GM19351 (cell line): ENCODE results near the gene PRELID2.
"Not testable (repeated sequence)": the region's sequence is repeated elsewhere in the genome, so short reads cannot be mapped to it uniquely, and the experiment has no call there.

ENCODE experiments used
- ATAC-seq: cut with Tn5 transposase; IDR thresholded peaks from one replicate; pipeline ENCODE4 v1.9.1; 2021; ENCODE audit warnings: mild to moderate bottlenecking, moderate library complexity; ENCODE audit not compliant: unreplicated experiment

Gene PRELID2

GRCh38 chr5:145840458-145841132 lies 5.5 kb upstream of the PRELID2 start:
- ATAC-seq, result no peak

- no peak for ATAC-seq
Observed at GRCh38 chr5:145838276-145838675, 3.1 kb upstream of the PRELID2 start.

GRCh38 chr5:145836241-145836640 lies 1.1 kb upstream of the PRELID2 start:
- not testable (repeated sequence) for ATAC-seq

GRCh38 chr5:145835848-145836239 lies 702 bp upstream of the PRELID2 start:
- no peak for ATAC-seq

GRCh38 chr5:145834554-145834916 lies 607 bp downstream of the PRELID2 start:
- ATAC-seq, result peak; percentile 0

- no peak for ATAC-seq
Observed at GRCh38 chr5:145833631-145834200, 1.4 kb downstream of the PRELID2 start.

GRCh38 chr5:145830594-145830993 lies 4.5 kb downstream of the PRELID2 start:
- ATAC-seq, result no peak

- ATAC-seq, result no peak
Observed at GRCh38 chr5:145829708-145830361, 5.3 kb downstream of the PRELID2 start.

- no peak for ATAC-seq
Observed at GRCh38 chr5:145826895-145827674, 8.1 kb downstream of the PRELID2 start.

- peak; percentile 86 for ATAC-seq
Observed at GRCh38 chr5:145825751-145826180, 9.4 kb downstream of the PRELID2 start.

- ATAC-seq, result no peak
Observed at GRCh38 chr5:145824040-145824439, 11.1 kb downstream of the PRELID2 start.

- ATAC-seq, result no peak
Observed at GRCh38 chr5:145818604-145819003, 16.5 kb downstream of the PRELID2 start.

GRCh38 chr5:145812877-145813276 lies 22.3 kb downstream of the PRELID2 start:
- no peak for ATAC-seq

- ATAC-seq, result peak; percentile 58
Observed at GRCh38 chr5:145811834-145812625, 23.1 kb downstream of the PRELID2 start.

GRCh38 chr5:145806923-145807322 lies 28.2 kb downstream of the PRELID2 start:
- no peak for ATAC-seq

GRCh38 chr5:145805819-145806218 lies 29.3 kb downstream of the PRELID2 start:
- ATAC-seq, result no peak

- ATAC-seq, result no peak
Observed at GRCh38 chr5:145804701-145805100, 30.4 kb downstream of the PRELID2 start.

GRCh38 chr5:145803112-145804004 lies 31.8 kb downstream of the PRELID2 start:
- no peak for ATAC-seq

- ATAC-seq, result no peak
Observed at GRCh38 chr5:145801195-145801594, 33.9 kb downstream of the PRELID2 start.

GRCh38 chr5:145800181-145800580 lies 35.0 kb downstream of the PRELID2 start:
- no peak for ATAC-seq
